Smooth muscle cell (in vitro differentiated cells): Measurements from ENCODE around the gene SUN1. TPM values are rescaled to one million over a fixed set of nuclear protein-coding genes. Genes with fewer than 3 reads are reported as not detected.
A peak's percentile ranks its signal among the peaks of the same experiment; 100 is the strongest.
"Not testable (repeated sequence)": the region's sequence is repeated elsewhere in the genome, so short reads cannot be mapped to it uniquely, and the experiment has no call there.

Experiments
- DNase-seq: peaks from one replicate; lab custom pipeline; 2025; ENCODE audit not compliant: unreplicated experiment; lab: John Stamatoyannopoulos, UW
- H2AFZ ChIP-seq: fragments of 200-600 bp; sonication (generic); 2 replicates; pipeline ENCODE4 v1.6.0; 2016; ENCODE audit warnings: antibody characterized with exemption, low read depth, mild to moderate bottlenecking
- H3F3A ChIP-seq: fragments of 200-600 bp; sonication (generic); 2 replicates; pipeline ENCODE4 v1.6.0; 2017; ENCODE audit warnings: antibody characterized with exemption, low read depth
- H3K27ac ChIP-seq: fragments of 200-600 bp; sonication (generic); 2 replicates; pipeline ENCODE4 v1.5.1; 2016; ENCODE audit warnings: low read depth, mild to moderate bottlenecking
- H3K27me3 ChIP-seq: fragments of 200-600 bp; sonication (generic); 2 replicates; pipeline ENCODE4 v1.6.1; 2016; ENCODE audit warnings: low read depth, mild to moderate bottlenecking
- H3K36me3 ChIP-seq: fragments of 200-600 bp; sonication (generic); 2 replicates; pipeline ENCODE4 v1.5.1; 2016; ENCODE audit warnings: low read depth
- H3K4me1 ChIP-seq: fragments of 200-600 bp; sonication (generic); 2 replicates; pipeline ENCODE4 v1.5.1; 2016; ENCODE audit warnings: low read depth
- H3K4me2 ChIP-seq: fragments of 200-600 bp; sonication (generic); 2 replicates; pipeline ENCODE4 v1.6.0; 2016; ENCODE audit warnings: mild to moderate bottlenecking
- H3K4me3 ChIP-seq: fragments of 200-600 bp; sonication (generic); 2 replicates; pipeline ENCODE4 v1.5.1; 2016; ENCODE audit warnings: mild to moderate bottlenecking
- H3K79me2 ChIP-seq: fragments of 200-600 bp; sonication (generic); 2 replicates; pipeline ENCODE4 v1.6.0; 2016; ENCODE audit warnings: low read depth, mild to moderate bottlenecking
- H3K9ac ChIP-seq: fragments of 200-600 bp; sonication (generic); 2 replicates; pipeline ENCODE4 v1.6.0; 2016; ENCODE audit warnings: low read depth
- H3K9me3 ChIP-seq: fragments of 200-600 bp; sonication (generic); replicated peaks from 2 replicates; pipeline ENCODE4 v1.5.1; 2016; ENCODE audit warnings: low read depth
- H4K20me1 ChIP-seq: fragments of 200-600 bp; sonication (generic); 2 replicates; pipeline ENCODE4 v1.6.0; 2016; ENCODE audit warnings: low read depth
- WGBS: methylation state at CpG from one replicate; pipeline ENCODE4 v1.1.7; 2016; ENCODE audit warnings: low lambda C conversion rate; 5-methylcytosine and 5-hydroxymethylcytosine counted together
- polyA plus RNA-seq: library from polyadenylated mRNA; unstranded; fragments of >200 nt; fragmentation: Nextera tagmentation; extraction: Ambion mirVana; gene quantifications from 2 replicates; pipeline ENCODE4 v1.2.1, GENCODE V29; 2016
- total RNA-seq: library from RNA; depleted of rRNA; stranded (reverse); fragments of >200 nt; gene quantifications from 2 replicates; pipeline ENCODE4 v1.2.3, GENCODE V29; 2014
- TF ChIP-seq, protein P1 (sequence below): fragments of 200-600 bp; sonication (generic); IDR thresholded peaks from 2 replicates; pipeline ENCODE4 v1.5.1; 2017; ENCODE audit warnings: borderline replicate concordance, mild to moderate bottlenecking, antibody characterized with exemption; ENCODE audit not compliant: insufficient read depth, poor library complexity, severe bottlenecking

Gene SUN1
- total and polyA plus RNA-seq, 2 experiments from 2014 or later, result 50.7 to 90.3 TPM

DNA sequence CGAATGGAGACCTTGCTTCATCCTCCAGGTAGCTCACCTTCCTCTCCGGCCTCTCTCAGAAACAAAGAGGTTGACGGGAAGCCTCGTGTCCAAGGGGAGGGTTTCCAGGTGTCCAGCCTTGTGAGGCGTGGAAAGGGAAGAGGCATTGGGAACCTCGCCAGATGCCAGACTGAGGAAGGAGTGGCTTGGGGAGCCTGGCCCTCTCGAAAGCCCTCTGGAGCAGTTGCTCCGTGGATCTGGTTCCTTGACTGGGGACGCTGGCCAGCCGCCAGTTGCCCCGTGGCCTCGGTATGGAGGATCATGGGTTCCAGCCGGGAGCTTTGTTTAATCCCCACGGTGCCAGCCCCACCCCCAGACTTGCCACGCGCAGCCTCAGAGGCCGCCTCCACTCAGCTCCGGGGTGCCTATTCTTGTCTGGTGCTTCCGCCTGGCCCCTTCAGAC lies 30.3 kb upstream of the SUN1 start:
- TF ChIP-seq, protein P1, sequence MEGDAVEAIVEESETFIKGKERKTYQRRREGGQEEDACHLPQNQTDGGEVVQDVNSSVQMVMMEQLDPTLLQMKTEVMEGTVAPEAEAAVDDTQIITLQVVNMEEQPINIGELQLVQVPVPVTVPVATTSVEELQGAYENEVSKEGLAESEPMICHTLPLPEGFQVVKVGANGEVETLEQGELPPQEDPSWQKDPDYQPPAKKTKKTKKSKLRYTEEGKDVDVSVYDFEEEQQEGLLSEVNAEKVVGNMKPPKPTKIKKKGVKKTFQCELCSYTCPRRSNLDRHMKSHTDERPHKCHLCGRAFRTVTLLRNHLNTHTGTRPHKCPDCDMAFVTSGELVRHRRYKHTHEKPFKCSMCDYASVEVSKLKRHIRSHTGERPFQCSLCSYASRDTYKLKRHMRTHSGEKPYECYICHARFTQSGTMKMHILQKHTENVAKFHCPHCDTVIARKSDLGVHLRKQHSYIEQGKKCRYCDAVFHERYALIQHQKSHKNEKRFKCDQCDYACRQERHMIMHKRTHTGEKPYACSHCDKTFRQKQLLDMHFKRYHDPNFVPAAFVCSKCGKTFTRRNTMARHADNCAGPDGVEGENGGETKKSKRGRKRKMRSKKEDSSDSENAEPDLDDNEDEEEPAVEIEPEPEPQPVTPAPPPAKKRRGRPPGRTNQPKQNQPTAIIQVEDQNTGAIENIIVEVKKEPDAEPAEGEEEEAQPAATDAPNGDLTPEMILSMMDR, result no peak
- no peaks in the 10 kb centered on the region for H3K4me1 ChIP-seq
- H3K27me3 ChIP-seq, result no peaks in the 10 kb centered on the region
- DNase-seq, result peak; percentile 11
- no peaks in the 10 kb centered on the region for H3K36me3 ChIP-seq
- H3K79me2 ChIP-seq, result no peaks in the 10 kb centered on the region
- no peak overlapping the region for H3K4me2 ChIP-seq
- H3K4me3 ChIP-seq, result no peak overlapping the region
- no peaks in the 10 kb centered on the region for H3F3A ChIP-seq
- 66% methylated on average over 18 of the region's 19 CpGs for WGBS
- no peak overlapping the region for H3K27ac ChIP-seq
- H4K20me1 ChIP-seq, result no peaks in the 10 kb centered on the region
- no peak overlapping the region for H2AFZ ChIP-seq
- H3K9ac ChIP-seq, result no peak overlapping the region
- no peaks in the 10 kb centered on the region for H3K9me3 ChIP-seq

DNA sequence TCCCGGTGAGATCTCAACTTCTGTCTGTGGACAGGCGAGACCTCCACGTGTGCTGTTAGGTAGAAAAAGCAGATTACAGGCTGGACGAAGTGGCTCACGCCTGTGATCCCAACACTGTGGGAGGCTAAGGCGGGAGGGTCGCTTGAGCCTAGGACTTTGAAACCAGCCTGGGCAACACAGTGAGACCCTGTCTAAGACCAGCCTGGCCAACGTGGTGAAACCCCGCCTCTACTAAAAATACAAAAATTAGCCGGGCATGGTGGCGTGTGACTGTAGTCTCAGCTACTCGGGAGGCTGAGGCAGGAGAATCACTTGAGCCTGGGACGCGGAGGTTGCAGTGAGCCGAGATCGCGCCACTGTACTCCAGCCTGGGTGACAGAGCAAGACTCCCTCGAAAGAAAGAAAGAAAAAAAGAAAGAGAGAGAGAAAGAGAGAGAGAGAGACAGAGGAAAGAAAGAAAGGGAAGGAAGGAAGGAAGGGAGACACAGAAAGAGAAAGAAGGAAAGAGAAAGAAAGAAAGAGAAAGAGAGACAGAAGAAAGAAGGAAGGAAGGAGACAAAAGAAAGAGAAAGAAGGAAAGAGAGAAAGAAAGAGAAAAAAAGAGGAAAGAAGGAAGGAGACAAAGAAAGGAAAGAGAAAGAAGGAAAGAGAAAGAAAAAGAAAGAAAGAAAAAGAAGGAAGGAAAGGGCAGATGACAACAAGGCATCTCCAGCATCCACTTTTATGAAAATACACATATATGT lies 29.6 kb upstream of the SUN1 start:
- DNase-seq, result no peak
- Histone ChIP-seq H3K4me3 (no peak overlapping the region), H3K27ac (no peak overlapping the region), H3F3A (no peaks in the 10 kb centered on the region), H3K36me3 (no peaks in the 10 kb centered on the region), H3K9me3 (no peaks in the 10 kb centered on the region), H3K4me1 (no peaks in the 10 kb centered on the region), H3K4me2 (no peak overlapping the region), H4K20me1 (no peaks in the 10 kb centered on the region), H3K79me2 (no peaks in the 10 kb centered on the region), H2AFZ (no peak overlapping the region), H3K27me3 (no peaks in the 10 kb centered on the region), H3K9ac (no peak overlapping the region)
- 91% methylated on average over 18 of the region's 18 CpGs for WGBS
- TF ChIP-seq, protein P1, result no peak

GRCh38 chr7:803243-803635 lies 29.0 kb upstream of the SUN1 start:
- Histone ChIP-seq H3K9me3 (no peaks in the 10 kb centered on the region), H2AFZ (no peak overlapping the region), H3F3A (no peaks in the 10 kb centered on the region), H3K27ac (no peak overlapping the region), H4K20me1 (no peaks in the 10 kb centered on the region), H3K4me1 (no peaks in the 10 kb centered on the region), H3K9ac (no peak overlapping the region), H3K79me2 (no peaks in the 10 kb centered on the region), H3K4me3 (no peak overlapping the region), H3K36me3 (no peaks in the 10 kb centered on the region), H3K4me2 (no peak overlapping the region), H3K27me3 (no peaks in the 10 kb centered on the region)
- WGBS, result 58% methylated on average over 10 of the region's 10 CpGs
- no peak for DNase-seq
- TF ChIP-seq, protein P1, result no peak

- not testable (repeated sequence) for H3K9me3 ChIP-seq, H2AFZ ChIP-seq, H3F3A ChIP-seq, H3K36me3 ChIP-seq, H3K4me1 ChIP-seq, H3K79me2 ChIP-seq, H4K20me1 ChIP-seq, H3K9ac ChIP-seq, H3K27ac ChIP-seq, H3K27me3 ChIP-seq, H3K4me3 ChIP-seq, DNase-seq, H3K4me2 ChIP-seq
- WGBS, result 80% methylated on average over 3 of the region's 4 CpGs
Measured at GRCh38 chr7:803796-804195, 28.5 kb upstream of the SUN1 start.
